Measurements from ENCODE around the gene KLF2.
"Not testable (repeated sequence)": the region's sequence is repeated elsewhere in the genome, so short reads cannot be mapped to it uniquely, and the experiment has no call there.

KLF2 gene

DNA sequence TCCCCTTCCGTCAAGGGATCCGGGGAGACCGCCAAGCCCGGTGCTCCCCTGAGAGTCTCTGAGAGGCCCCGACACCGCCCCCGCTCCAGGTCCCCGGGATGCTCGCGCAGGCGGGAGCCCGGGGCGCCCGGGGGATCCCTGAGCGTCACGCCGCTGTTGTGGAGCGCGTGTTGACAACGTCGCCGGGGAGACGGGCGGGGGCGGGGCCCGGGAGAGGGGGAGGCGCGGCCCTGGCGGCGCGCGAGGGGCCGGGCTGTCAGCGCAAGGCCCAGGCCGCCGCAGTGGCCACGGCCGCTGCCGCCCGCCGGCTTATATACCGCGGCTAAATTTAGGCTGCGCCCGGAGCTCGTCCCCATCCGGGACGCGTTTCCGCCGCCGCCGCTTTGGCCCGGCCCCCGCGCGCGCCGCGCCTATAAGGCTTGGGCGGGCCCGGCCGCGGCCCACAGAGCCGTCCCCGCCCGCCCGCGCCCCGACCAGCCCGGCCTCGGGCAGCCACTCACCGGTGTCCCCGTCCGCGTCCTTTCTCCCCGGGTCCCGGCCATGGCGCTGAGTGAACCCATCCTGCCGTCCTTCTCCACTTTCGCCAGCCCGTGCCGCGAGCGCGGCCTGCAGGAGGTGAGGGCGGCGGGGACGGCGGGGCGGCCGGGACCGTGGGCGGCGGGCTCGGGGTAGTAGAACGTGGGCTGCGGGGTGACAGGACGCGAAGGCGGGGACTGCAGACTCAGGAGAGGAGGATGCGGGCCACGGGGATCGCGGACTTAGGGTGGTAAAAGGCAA, at the start of gene KLF2:
TSS of gene KLF2 (plus strand) at position 443 of the 777 bp plus-strand sequence. CDS start at position 541, 98 bp downstream.
- DNase-seq (ENCODE audit: low spot score), result peak; percentile 79

DNA sequence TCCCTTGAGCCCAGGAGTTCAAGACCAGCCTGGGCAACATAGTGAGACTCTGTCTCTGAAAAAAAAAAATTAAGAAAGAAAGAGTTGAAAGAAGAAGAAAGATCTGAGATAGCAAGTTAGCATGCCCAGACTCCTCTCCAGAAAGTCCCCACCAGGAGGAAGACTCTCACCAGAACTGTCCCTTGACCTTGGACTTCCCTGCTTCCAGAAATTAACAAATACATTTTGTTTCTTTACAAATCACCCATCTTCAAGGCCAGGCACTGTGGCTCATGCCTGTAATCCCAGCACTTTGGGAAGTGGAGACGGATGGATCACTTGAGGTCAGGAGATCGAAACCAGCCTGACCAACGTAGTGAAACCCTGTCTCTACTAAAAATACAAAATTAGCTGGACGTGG, 44.3 kb upstream of the KLF2 start:
- DNase-seq (ENCODE audit: low spot score), result no peak

DNA sequence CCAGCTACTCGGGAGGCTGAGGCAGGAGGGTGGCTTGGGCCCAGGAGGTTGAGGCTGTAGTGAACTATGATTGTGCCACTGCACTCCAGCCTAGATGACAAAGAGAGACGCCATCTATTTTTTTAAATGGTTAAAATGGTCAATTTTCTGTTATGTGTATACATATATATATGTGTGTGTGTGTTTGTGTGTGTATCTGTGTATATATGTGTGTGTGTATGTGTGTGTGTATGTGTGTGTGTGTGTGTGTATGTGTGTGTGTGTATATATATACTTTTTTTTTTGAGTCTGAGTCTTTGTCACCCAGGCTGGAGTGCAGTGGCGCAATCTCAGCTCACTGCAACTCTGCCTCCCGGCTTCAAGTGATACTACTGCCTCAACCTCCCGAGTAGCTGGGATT, 42.9 kb upstream of the KLF2 start:
- no peak for DNase-seq (ENCODE audit: low spot score)

DNA sequence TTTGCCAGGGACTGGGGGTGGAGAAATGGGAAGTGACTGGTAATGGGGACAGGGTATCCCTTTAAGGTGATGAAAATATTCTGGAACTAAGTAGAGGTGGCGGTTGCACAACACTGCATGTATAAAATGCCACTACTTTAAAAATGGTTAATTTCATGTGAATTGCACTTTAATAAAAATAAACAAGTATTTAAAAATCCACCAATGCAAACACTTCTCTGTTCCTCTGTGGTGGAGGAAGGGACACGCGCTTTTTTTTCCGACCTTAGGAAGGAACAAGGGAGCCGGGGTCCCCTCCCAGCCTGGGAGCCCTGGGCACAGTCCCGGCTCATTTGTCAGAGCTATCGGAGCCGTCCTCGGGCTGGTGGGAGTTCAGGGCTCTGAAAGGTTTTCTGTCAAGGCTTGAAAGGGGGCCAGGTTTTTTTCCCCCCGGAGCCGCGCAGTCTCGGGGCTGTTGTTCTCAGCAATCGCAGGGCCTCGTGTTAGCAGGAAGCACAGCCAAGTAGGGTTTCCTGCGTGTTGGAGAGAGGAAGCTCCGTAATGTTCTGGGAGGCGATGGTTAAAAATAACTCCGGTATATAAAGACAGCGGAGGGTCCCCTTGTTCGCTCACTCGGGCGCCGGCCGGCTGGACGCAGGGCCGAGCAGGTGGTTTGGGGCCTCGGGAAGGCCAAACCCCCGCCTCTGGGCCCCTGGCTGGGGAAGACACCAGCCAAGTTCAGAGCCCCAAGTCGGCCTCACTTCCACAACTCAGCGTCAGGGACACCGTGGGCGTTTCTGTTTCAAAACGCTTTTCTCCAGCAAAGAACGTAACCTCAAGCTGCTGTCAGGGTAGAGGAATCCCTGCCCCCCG, 41.2 kb upstream of the KLF2 start:
- no peak for DNase-seq (ENCODE audit: low spot score)

DNA sequence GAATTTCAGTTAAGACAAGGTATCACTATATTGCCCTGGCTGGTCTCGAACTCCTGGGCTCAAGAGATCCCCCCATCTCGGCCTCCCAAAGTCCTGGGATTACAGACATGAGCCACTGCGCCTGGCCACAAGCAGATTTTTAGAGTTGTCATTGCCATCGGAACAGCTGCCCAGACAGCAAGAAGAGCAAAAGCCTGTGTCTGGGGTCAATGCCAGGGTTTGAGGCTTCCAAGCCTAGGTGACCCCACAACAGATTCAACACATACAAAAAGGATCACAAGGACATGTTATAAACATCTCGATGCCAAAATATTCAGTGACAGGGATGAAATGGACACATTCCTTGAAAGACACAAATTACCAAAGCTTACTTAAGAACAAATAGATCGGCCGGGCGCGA, 40.1 kb upstream of the KLF2 start:
- DNase-seq (ENCODE audit: low spot score), result no peak

DNA sequence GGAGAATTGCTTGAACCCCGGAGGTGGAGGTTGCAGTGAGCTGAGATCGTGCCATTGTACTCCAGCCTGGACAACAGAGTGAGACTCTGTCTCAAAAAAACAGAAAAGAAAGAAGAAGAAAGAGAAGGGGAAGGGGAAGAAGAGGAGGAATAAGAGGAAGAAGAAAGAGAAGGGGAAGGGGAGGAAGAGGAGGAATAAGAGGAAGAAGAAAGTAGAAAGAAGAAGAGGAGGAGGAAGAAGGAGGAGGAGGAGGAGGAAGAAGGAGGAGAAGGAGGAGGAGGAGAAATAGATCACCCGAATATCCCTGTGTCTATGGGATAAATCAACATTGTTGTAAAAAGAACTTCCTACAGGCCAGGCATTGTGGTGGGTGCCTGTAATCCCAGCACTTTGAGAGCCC, 39.5 kb upstream of the KLF2 start:
- not testable (repeated sequence) for DNase-seq (ENCODE audit: low spot score)

DNA sequence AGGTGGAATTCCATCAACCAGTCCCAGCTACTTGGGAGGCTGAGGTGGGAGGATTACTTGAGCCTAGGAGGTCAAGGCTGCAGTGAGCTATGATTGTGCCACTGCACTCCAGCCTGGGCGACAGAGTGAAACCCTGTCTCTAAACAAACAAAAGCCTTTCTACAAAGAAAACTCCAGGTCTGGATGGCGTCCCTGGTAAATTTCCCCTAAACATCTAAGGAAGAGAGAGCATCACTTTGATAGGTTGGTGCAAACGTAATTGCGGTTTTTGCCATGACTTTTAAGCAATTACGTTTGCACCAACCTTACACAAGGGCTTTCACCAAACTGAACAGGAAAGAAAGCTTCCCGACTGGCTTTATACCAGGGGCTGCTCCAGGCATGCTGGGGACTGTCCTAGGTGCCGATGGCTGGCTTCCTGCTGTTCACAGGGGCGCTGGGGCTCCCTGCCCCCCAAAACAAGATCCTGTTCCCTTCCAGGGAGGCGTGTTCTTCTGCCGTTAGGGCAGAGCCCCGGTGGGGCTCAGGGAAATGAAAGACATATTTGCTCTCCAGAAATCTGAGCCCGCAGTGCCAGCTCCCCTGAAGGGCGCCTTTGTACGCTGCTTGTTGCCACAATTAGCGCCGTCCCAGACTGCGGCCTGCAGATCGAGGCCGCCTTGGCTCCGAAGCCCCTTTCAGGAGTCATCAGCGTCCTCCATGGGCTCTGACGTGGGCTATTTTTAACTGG, 38.7 kb upstream of the KLF2 start:
- DNase-seq (ENCODE audit: low spot score), result no peak

DNA sequence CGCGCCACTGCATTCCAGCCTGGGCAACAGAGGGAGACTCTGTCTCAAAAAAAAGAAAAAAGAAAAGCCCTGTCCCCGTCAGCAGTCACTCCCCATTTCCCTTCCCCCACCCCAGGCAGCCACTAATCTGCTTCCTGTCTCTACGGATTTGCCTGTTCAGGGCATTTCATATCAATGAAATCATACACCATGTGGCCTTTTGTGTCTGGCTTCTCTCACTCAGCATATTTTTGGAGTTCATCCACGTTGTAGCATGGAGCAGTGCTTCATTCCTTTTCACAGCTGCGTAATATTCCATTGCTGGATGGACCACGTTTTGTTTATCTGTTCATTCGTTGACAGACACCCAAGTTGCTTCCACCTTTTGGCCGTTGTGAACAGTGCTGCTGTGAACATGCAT, 36.1 kb upstream of the KLF2 start:
- no peak for DNase-seq (ENCODE audit: low spot score)

DNA sequence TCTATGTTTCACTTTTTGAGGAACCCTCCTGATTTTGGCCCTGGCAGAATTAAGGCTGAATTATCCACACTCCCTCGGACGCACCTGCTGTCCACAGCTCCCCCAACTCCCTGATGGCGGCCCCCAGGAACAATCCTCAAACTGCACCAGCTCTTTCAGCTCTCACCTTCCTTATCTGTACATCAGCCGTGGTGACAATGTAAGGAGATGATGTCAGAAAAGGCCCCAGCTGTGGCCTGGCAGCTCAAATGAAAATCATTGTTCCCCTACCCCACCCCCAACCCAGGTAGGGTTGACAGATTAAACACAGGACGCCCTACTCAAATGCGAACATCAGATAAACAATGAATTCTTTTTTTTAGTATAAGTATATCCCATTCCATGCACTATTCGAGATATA, 35.0 kb upstream of the KLF2 start:
- no peak for DNase-seq (ENCODE audit: low spot score)

DNA sequence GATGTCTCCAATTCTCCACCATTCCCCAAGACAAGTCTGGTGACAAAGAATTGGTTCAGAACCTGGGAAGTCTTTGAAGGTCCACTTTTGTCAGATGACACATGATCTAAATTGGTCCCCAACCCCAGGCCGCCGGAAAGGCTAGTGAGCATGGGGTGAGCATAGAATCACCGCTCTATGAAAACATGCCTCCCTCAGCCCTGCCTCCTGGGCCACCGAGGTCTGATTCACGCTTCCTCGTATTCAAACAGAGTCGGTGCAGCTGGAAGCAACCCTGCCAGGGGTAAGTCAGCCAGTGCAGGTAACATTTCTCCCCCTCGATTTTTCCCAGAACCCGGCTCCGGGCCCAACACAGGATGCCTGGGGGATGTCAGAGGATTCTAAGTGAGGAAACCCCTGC, 33.9 kb upstream of the KLF2 start:
- DNase-seq (ENCODE audit: low spot score), result peak; percentile 11

DNA sequence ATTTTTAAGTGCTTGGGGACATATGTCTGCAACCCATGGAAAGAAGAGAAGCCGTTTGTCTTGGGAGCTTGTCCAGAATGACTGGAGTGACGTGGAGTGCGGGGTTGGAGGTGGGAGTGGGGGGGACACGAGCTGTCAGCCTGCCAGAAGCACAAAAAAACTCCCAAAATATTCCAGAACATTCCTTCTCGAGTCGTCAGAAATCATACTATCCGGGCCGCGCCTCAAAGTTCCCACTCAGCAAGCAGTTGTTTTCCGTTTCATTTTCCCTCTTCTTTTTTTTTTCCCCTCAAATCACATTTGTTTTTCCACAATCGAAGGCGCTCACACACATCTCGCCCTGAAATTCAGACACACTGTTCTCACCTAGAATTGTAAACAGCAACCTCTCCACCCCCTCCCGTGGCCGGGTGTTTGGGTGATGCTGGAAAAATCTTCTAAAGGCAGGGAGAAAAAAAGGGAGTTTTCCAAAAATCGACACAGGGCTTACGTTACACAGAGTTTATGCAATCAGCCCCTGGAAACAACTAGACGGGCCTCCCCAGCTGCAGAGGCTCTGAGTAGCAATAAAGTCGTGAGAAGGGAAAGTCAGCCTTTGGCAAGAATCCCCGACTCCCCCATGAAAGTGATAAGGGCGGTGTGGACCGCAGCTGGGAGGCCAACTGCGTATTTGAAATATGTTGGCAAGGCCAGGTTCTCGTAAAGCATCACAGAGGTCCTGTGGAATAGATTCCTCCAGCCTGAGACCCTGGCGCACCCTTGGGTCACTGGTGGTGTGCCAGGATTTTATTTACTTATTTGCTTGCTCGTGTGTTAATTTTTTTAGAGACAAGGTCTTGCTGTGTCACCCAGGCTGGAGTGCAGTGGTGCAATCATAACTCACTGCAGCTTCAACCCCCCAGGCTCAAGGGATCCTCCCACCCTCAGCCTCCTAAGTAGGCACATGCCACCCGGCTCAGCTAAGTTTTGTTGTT, 31.2 kb upstream of the KLF2 start:
- DNase-seq (ENCODE audit: low spot score), result no peak

DNA sequence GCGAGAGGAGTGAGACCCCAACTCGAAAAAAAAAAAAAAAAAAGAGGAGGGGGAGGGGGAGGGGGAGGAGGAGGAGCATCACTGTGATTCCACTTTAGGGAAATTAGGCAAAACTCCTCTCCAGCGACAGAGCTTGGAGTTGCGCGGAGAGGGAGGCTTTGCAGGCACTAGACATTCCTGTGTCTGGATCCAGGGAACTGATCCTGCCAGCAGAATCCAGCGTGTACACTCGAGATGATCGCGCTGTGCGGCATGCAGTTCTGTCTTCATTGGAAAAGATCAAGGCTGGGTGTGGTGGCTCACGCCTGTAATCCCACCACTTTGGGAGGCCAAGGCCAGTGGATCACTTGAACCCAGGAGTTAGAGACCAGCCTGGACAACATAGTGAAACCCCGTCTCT, 29.6 kb upstream of the KLF2 start:
- DNase-seq (ENCODE audit: low spot score), result no peak

DNA sequence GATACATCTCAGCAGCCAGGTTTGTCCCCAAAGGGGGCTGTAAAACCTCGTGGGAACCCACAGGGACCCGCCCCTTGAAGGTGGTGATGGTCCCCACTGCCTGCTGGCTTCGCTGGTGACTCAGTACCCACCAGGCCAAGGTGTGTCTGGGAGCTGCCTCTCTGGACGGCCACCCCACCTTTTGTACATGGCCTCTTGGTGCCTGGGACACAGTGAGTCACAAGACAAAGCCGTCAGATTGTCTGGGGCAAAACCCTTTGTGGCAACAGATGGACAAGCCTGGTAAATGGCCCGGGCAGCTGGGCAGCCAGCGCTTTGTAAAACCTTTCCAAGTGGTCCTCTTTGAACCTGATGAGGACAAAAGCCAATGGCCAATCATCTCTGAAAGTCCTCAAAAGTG, 27.9 kb upstream of the KLF2 start:
- peak; percentile 37 for DNase-seq (ENCODE audit: low spot score)

DNA sequence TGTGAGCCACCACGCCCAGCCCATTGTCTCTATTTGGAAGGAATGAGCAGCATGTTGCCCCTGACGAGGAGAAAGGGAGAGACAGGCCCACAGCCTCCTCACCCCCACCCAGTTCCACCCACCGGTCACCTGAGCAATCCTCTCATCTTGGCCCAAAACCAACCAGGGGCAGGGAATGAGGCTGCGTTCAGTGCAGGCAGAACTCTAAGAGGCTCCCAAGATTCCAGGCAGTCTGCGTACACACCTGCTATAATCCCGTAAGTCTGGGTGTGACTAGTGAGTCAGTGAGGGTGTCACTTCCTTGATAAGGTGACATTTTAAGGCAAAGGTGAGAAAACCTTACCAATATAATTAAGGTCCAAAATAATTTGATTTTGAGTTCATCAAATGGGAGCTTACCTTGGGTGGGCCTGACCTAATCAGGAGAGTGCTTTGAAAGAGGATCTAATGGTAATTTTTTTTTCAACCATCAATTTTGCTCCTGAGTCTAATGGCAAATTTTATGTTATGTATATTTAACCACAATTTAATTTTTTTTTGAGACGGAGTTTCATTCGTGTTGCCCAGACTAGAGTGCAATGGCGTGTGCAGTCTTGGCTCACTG, 26.9 kb upstream of the KLF2 start:
- DNase-seq (ENCODE audit: low spot score), result no peak

DNA sequence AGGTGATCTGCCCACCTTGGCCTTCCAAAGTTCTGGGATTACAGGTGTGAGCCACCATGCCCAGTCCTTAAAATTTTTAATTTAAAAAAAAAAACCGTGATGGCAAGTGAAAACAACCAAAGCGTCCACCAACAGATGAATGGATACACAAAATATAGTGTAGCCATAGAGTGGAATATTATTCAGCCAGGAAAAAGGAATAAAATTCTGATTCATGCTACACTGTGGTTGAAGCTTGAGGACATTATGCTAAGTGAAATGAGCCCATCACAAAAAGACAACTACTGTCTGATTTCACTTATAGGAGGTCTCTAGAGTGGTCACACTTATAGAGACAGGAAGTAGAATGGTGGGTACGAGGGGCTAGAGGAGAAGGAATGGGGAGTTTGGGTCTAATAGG, 26.3 kb upstream of the KLF2 start:
- DNase-seq (ENCODE audit: low spot score), result no peak

DNA sequence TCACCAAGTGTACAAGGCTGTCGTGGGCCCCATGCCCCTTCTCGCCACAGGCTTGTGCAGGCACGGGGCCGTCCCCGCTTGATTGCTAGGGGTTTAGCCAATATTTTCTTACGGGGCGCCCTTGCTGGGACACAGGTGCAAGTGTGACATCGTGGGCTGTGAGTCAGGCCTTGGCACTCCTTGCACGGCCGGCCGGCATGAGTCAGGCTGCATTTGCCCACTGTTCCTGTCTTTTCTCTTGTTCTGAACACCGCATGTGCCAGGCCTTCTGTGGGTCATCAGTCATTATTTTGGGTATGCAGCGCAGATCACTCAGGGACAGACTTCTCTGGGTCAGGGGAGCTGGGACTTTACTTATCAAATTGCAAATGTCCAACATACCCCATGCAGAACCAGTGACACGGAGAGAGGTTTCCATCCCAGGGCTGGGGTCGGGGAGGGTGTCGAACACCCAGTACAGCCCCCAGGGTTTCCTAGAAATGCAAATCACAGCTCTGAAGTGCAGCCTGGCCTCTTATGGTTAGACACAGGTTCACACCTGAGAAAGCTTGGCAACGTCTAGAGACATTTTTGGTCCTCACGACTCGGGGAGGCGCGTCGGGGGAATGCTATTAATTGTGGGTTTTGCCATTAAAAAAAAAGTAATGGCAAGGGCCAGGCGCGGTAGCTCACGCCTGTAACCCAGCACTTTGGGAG, 22.5 kb upstream of the KLF2 start:
- DNase-seq (ENCODE audit: low spot score), result peak; percentile 83

DNA sequence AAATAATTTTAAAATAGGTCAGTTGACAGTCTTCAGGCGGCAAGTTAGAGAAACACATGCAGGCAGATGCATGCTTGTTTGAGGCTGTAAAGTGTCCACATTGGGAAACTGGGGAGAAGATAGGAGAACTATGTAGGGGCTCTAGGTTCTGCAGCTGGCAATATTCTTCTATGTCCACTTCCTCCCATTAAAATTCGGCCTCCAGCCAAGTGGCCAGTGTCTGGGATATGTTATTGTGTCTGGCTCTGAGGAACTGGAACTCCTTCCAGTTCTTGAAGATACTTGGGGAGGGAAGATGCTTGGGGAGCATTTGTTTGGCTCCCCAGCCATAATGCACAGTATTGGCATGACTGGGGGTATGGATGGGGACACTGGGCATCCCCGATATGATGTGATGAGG, 20.9 kb upstream of the KLF2 start:
- DNase-seq (ENCODE audit: low spot score), result no peak

DNA sequence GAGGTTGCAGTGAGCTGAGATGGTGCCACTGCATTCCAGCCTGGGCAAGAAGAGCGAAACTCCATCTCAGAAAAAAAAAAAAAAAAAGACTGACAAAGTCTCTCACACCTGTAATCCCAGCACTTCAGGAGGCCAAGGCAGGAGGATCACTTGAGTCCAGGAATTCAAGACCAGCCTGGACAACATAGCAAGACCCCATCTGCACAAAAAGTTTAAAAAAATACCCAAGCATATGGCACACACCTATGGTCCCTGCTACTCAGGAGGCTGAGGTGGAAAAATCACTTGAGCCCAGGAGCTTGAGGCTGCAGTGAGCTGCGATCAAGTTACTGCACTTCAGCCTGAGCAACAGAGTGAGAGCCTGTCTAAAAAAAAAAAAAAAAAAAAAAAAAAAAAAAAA, 20.1 kb upstream of the KLF2 start:
- not testable (repeated sequence) for DNase-seq (ENCODE audit: low spot score)

DNA sequence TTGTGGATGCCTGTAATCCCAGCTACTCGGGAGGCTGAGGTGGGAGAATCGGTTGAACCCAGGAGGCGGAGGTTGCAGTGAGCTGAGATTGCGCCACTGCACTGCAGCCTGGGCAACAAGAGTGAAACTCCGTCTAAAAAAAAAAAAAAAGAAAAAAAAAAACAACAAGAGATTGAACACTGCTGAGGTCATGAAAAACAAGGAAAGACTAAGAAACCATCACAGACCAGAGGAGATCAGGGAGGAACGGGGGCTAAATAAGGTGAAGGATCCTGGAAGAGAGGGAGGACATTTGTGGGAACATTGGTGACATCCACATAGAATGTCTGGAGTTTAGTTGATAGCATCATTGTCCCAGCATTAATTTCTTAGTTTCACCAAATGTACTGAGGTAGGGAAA, 19.6 kb upstream of the KLF2 start:
- DNase-seq (ENCODE audit: low spot score), result not testable (repeated sequence)

DNA sequence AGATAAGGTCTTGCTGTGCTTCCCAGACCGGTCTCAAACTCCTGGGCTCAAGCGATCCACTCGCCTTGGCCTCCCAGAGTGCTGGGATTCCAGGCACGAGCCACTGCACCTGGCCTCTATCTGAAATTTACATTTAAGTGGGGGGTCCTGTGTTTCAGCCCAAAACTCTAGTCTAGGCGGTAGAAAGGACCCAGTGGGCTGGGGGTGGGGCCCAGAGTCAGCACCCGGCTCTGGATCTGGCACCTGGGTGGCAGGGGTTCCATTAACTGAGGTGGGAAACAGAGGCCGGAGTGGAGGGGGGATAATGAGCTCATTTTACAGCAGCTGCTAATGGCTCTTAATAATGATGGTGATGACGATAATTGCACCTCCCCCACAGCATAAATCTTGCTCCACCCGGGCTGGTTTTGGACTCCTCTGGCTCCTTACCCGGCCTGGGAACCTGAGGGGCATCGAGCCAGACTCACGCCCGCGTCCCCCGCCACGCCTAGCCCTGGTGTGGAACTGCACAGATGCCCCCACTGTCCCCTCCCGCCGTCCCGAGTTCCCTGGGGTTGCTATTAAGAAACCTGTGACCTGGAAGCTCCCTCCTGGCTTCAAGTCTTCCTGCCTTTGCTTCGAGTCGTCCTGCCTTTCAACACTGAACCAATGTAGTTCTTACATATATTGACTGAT, 17.8 kb upstream of the KLF2 start:
- DNase-seq (ENCODE audit: low spot score), result no peak
